A172 (cell line): ENCODE data around the gene BIRC7. TPM values are rescaled to one million over a fixed set of nuclear protein-coding genes. Genes with fewer than 3 reads are reported as not detected.
"Not testable (repeated sequence)": the region's sequence is repeated elsewhere in the genome, so short reads cannot be mapped to it uniquely, and the experiment has no call there.

Source experiments
- DNase-seq: peaks from one replicate; pipeline ENCODE4 v3.0.0-alpha.2; 2015; ENCODE audit warnings: low spot score
- total RNA-seq: library from RNA; depleted of rRNA; stranded (reverse); fragments of >200 nt; shearing (Covaris generic); gene quantifications from 2 replicates; pipeline ENCODE4 v1.2.3, GENCODE V29; 2014

The BIRC7 gene
- total RNA-seq, 1 experiment from 2014 or later = not detected

- DNase-seq = no peak
Measured at GRCh38 chr20:63208346-63208909, 27.3 kb upstream of the BIRC7 start.

- no peak for DNase-seq
Measured at GRCh38 chr20:63210011-63210605, 25.6 kb upstream of the BIRC7 start.

GRCh38 chr20:63212393-63212730 is 23.3 kb upstream of the BIRC7 start:
- no peak for DNase-seq

GRCh38 chr20:63212792-63213191 is 22.9 kb upstream of the BIRC7 start:
- no peak for DNase-seq

- no peak for DNase-seq
Measured at GRCh38 chr20:63214514-63214913, 21.2 kb upstream of the BIRC7 start.

GRCh38 chr20:63215101-63216040 is 20.3 kb upstream of the BIRC7 start:
- DNase-seq = peak; percentile 44

- DNase-seq = peak; percentile 89
Measured at GRCh38 chr20:63216041-63216848, 19.5 kb upstream of the BIRC7 start, which contains the start of gene YTHDF1. TSS of gene YTHDF1 (minus strand) at chr20:63216131. CDS start at chr20:63215892, 239 bp downstream.

GRCh38 chr20:63216849-63217471 is 18.7 kb upstream of the BIRC7 start:
- DNase-seq = no peak

- no peak for DNase-seq
Measured at GRCh38 chr20:63217706-63218105, 18.0 kb upstream of the BIRC7 start.

GRCh38 chr20:63218701-63219446 is 16.8 kb upstream of the BIRC7 start:
- no peak for DNase-seq

GRCh38 chr20:63219447-63219821 is 16.3 kb upstream of the BIRC7 start:
- DNase-seq = no peak

- no peak for DNase-seq
Measured at GRCh38 chr20:63219866-63220521, 15.7 kb upstream of the BIRC7 start.

GRCh38 chr20:63220696-63221399 is 14.9 kb upstream of the BIRC7 start:
- DNase-seq = no peak

- DNase-seq = not testable (repeated sequence)
Measured at GRCh38 chr20:63221400-63222053, 14.2 kb upstream of the BIRC7 start.

- DNase-seq = no peak
Measured at GRCh38 chr20:63222541-63222940, 13.2 kb upstream of the BIRC7 start.

GRCh38 chr20:63223121-63223825 is 12.4 kb upstream of the BIRC7 start:
- peak; percentile 33 for DNase-seq

GRCh38 chr20:63223826-63224207 is 11.9 kb upstream of the BIRC7 start:
- no peak for DNase-seq

- peak; percentile 92 for DNase-seq
Measured at GRCh38 chr20:63224412-63225081, 11.2 kb upstream of the BIRC7 start.
